Measurements from ENCODE around the gene INSC. TPM values are rescaled to one million over a fixed set of nuclear protein-coding genes. Genes with fewer than 3 reads are reported as not detected.
A peak's percentile ranks its signal among the peaks of the same experiment; 100 is the strongest.

The INSC gene
- total and polyA plus RNA-seq, 2 experiments from 2014 or later: 0.10 TPM; not detected in 1

DNA sequence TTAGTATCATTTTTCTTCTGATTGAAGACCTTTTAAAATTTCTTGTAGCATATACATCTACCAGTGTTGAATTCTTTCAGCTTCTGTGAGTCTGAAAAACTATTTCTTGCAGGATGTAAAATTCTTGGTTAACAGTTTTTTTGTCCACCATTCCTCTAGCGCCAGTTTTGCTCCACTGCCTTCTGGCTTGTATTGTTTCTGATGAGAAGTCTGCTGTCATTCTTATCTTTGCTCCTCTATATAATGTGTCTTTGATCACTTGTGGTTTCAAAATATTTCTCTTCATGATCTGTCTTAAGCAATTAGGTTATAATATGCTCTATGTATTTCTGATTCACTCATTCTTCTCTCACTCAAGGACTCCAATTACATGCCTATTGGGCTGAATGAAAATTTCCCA is 152.3 kb downstream of the INSC start:
- no peaks in the 10 kb centered on the region for H3K4me1 ChIP-seq (ENCODE audit: insufficient read depth)
- no peaks in the 10 kb centered on the region for H3K9me2 ChIP-seq (replicated peaks; ENCODE audit: insufficient read depth)
- H4K20me1 ChIP-seq (ENCODE audit: insufficient read depth, poor library complexity, severe bottlenecking): no peaks in the 10 kb centered on the region
- no peak overlapping the region for H3K4me2 ChIP-seq
- no peaks in the 10 kb centered on the region for H3K27me3 ChIP-seq
- H2AFZ ChIP-seq: no peak overlapping the region
- H3K36me3 ChIP-seq (replicated peaks; ENCODE audit: insufficient read depth, low read depth): no peaks in the 10 kb centered on the region
- no peaks in the 10 kb centered on the region for H3K9me3 ChIP-seq (ENCODE audit: low read depth)
- TF ChIP-seq EZH2phosphoT487 (IDR thresholded peaks at IDR 0.05; ENCODE audit: low read depth, severe bottlenecking, unreplicated experiment) (no peak), EZH2 (IDR thresholded peaks at IDR 0.05; ENCODE audit: borderline replicate concordance) (no peak)
- TF ChIP-seq, protein P1, sequence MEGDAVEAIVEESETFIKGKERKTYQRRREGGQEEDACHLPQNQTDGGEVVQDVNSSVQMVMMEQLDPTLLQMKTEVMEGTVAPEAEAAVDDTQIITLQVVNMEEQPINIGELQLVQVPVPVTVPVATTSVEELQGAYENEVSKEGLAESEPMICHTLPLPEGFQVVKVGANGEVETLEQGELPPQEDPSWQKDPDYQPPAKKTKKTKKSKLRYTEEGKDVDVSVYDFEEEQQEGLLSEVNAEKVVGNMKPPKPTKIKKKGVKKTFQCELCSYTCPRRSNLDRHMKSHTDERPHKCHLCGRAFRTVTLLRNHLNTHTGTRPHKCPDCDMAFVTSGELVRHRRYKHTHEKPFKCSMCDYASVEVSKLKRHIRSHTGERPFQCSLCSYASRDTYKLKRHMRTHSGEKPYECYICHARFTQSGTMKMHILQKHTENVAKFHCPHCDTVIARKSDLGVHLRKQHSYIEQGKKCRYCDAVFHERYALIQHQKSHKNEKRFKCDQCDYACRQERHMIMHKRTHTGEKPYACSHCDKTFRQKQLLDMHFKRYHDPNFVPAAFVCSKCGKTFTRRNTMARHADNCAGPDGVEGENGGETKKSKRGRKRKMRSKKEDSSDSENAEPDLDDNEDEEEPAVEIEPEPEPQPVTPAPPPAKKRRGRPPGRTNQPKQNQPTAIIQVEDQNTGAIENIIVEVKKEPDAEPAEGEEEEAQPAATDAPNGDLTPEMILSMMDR (IDR thresholded peaks at IDR 0.05; ENCODE audit: poor library complexity): no peak
- H3K79me2 ChIP-seq: no peaks in the 10 kb centered on the region
- DNase-seq (ENCODE audit: low spot score): no peak
- no peak overlapping the region for H3K4me3 ChIP-seq
- WGBS (ENCODE audit: low lambda C conversion rate, missing lambda C conversion rate): 96% methylated on average over 1 of the region's 1 CpG
- no peak overlapping the region for H3K27ac ChIP-seq

DNA sequence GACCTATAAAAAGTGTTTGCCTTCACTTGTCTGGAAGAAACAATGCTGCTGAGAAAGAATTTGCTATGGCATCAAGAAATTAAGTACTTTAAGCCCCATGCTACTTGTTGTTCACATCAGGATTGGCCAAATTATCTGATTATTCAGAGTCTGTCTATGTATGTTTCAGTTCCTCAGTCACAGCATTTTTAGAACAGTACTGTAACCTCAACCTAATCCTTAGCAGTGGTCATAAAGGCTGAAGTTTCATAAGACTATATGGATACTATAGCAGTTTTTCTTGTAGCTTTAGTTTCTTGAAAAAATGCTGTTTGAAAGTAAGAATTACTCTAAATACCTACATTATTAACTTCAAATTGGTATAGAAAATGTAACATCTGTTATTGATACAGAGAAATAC is 153.9 kb downstream of the INSC start:
- H3K9me2 ChIP-seq (replicated peaks; ENCODE audit: insufficient read depth): no peaks in the 10 kb centered on the region
- DNase-seq (ENCODE audit: low spot score): no peak
- H3K9me3 ChIP-seq (ENCODE audit: low read depth): no peaks in the 10 kb centered on the region
- no peaks in the 10 kb centered on the region for H3K79me2 ChIP-seq
- no peaks in the 10 kb centered on the region for H4K20me1 ChIP-seq (ENCODE audit: insufficient read depth, poor library complexity, severe bottlenecking)
- no peak overlapping the region for H3K27ac ChIP-seq
- H2AFZ ChIP-seq: no peak overlapping the region
- H3K27me3 ChIP-seq: no peaks in the 10 kb centered on the region
- H3K4me1 ChIP-seq (ENCODE audit: insufficient read depth): no peaks in the 10 kb centered on the region
- TF ChIP-seq EZH2phosphoT487 (IDR thresholded peaks at IDR 0.05; ENCODE audit: low read depth, severe bottlenecking, unreplicated experiment) (no peak), EZH2 (IDR thresholded peaks at IDR 0.05; ENCODE audit: borderline replicate concordance) (no peak)
- TF ChIP-seq, protein P1 (IDR thresholded peaks at IDR 0.05; ENCODE audit: poor library complexity): no peak
- no peak overlapping the region for H3K4me3 ChIP-seq
- no peak overlapping the region for H3K4me2 ChIP-seq
- H3K36me3 ChIP-seq (replicated peaks; ENCODE audit: insufficient read depth, low read depth): no peaks in the 10 kb centered on the region

DNA sequence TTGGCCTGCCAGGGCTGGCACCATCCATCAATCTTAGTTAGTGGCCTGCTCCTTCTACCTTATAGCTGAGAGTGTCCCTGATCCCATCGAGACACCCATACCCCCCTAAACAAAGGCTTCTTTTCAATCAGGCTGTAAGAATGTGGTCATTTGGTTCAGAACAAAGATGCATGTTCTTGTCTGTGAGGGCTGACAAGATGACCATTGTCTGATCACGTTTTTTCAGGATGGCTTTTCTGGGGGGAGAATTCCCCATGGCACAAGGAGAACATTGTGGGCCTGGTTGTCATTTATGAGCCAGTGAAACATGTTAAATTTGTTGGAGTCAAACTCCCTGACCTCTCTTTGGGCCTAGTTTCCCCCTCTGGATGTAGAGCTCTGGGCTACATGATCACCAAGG is 160.4 kb downstream of the INSC start:
- TF ChIP-seq, protein P1 (IDR thresholded peaks at IDR 0.05; ENCODE audit: poor library complexity): no peak
- TF ChIP-seq EZH2 (IDR thresholded peaks at IDR 0.05; ENCODE audit: borderline replicate concordance): no peak
- no peak for TF ChIP-seq EZH2phosphoT487 (IDR thresholded peaks at IDR 0.05; ENCODE audit: low read depth, severe bottlenecking, unreplicated experiment)
- Histone ChIP-seq H3K4me1 (ENCODE audit: insufficient read depth) (no peaks in the 10 kb centered on the region), H3K36me3 (replicated peaks; ENCODE audit: insufficient read depth, low read depth) (no peaks in the 10 kb centered on the region), H3K27ac (no peak overlapping the region), H4K20me1 (ENCODE audit: insufficient read depth, poor library complexity, severe bottlenecking) (no peaks in the 10 kb centered on the region), H3K4me3 (no peak overlapping the region), H3K9me3 (ENCODE audit: low read depth) (no peaks in the 10 kb centered on the region), H3K9me2 (replicated peaks; ENCODE audit: insufficient read depth) (no peaks in the 10 kb centered on the region), H3K4me2 (no peak overlapping the region), H2AFZ (no peak overlapping the region), H3K27me3 (no peaks in the 10 kb centered on the region), H3K79me2 (no peaks in the 10 kb centered on the region)
- 78% methylated on average over 2 of the region's 2 CpGs for WGBS (ENCODE audit: low lambda C conversion rate, missing lambda C conversion rate)
- no peak for DNase-seq (ENCODE audit: low spot score)

DNA sequence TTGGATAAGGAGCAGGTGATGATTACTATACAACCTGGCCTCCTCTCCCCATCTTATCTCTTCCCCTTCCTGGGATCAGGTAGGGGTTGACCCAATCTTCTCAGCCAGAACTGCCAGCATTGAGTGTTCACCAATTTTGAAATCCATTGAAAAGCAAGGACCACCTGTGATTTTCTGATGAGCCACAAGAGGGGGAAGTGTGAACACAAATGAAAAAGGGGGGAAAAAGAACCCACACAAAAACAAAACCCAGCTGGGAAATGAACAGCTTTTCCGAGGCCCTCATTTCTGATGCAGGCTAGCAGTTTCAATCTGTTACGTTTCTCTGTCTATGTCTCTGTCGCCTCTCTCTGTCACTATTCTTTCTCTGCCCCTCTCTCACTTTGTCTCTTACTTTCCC is 161.9 kb downstream of the INSC start:
- Histone ChIP-seq H3K4me3 (no peak overlapping the region), H4K20me1 (ENCODE audit: insufficient read depth, poor library complexity, severe bottlenecking) (no peaks in the 10 kb centered on the region), H3K36me3 (replicated peaks; ENCODE audit: insufficient read depth, low read depth) (no peaks in the 10 kb centered on the region), H3K27me3 (no peaks in the 10 kb centered on the region), H3K27ac (no peak overlapping the region), H3K9me3 (ENCODE audit: low read depth) (no peaks in the 10 kb centered on the region), H2AFZ (no peak overlapping the region), H3K79me2 (no peaks in the 10 kb centered on the region), H3K9me2 (replicated peaks; ENCODE audit: insufficient read depth) (no peaks in the 10 kb centered on the region), H3K4me2 (no peak overlapping the region), H3K4me1 (ENCODE audit: insufficient read depth) (no peaks in the 10 kb centered on the region)
- DNase-seq (ENCODE audit: low spot score): peak; percentile 24
- WGBS (ENCODE audit: low lambda C conversion rate, missing lambda C conversion rate): 55% methylated on average over 3 of the region's 3 CpGs
- TF ChIP-seq, protein P1 (IDR thresholded peaks at IDR 0.05; ENCODE audit: poor library complexity): peak; percentile 61
- no peak for TF ChIP-seq EZH2phosphoT487 (IDR thresholded peaks at IDR 0.05; ENCODE audit: low read depth, severe bottlenecking, unreplicated experiment)
